HG03135 (cell line): Measurements from ENCODE around the gene CEBPE.

Experiments used
- ATAC-seq: cut with Tn5 transposase; IDR thresholded peaks from one replicate; pipeline ENCODE4 v1.9.1; 2021; ENCODE audit warnings: mild to moderate bottlenecking, moderate library complexity; ENCODE audit not compliant: unreplicated experiment

The CEBPE gene

GRCh38 chr14:23085458-23085857 lies 33.6 kb downstream of the CEBPE start:
- no peak for ATAC-seq

- no peak for ATAC-seq
These were observed 38.6 kb downstream of the CEBPE start for GRCh38 chr14:23080474-23080873.

GRCh38 chr14:23079716-23080115 lies 39.3 kb downstream of the CEBPE start:
- no peak for ATAC-seq

DNA sequence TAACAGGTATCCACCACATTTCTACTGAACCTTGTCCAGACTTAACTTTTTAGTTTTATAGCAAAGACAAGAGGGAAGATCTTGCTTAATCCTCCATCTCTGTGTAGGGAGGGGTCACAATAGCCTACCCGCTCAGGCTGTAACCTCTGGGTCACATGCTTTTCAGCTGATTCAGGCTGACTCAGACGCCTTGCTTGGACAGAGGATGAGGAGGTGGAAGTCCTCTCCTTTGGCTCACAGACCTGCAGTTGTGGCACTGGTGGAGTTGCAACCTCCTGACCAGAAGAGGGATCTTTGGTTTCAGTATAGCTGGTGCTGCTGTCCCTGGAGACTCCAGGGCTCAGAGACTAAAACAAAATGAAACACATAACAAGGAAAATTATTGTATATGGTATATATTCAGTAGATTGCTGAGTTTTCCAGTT lies 40.4 kb downstream of the CEBPE start:
- ATAC-seq, result no peak

DNA sequence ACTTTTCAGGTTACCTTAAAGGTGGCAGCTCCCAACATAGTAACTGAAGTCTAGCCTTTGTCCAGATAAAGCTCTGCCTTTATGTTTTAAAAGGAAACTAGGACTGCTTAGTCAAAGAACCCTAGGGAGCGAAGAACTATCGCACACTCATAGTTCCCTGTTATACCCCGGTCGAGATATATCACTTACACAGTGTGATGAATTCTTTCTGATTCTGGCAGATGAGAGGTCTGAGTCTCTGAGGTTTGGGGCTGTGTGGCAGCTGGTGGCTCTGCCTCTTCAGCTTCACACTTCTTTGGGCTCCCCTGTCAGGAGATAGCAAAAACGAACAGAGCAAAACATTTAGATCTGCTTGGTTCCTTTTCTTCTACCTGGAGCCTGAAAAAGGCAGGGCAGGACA lies 41.1 kb downstream of the CEBPE start:
- ATAC-seq, result no peak

- ATAC-seq, result no peak
These were observed 42.2 kb downstream of the CEBPE start for GRCh38 chr14:23076785-23077408.

DNA sequence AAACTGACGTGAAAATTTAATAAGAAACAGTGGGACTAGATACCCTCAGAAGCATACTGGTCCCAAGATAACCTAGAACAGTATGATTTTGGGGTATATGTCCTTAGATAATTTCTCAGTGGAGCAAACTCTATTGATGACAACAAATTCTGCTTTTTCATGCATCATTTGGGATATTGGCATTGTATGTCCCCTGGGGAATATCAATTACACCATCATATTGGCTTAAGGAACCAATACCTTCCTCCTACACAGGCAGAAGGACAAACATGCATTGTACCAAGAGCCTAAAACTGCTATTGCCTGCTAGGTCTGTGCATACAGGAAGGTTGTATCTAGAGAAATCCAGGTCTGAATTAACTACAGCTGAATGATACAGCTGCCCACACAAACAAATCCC lies 44.1 kb downstream of the CEBPE start:
- no peak for ATAC-seq

DNA sequence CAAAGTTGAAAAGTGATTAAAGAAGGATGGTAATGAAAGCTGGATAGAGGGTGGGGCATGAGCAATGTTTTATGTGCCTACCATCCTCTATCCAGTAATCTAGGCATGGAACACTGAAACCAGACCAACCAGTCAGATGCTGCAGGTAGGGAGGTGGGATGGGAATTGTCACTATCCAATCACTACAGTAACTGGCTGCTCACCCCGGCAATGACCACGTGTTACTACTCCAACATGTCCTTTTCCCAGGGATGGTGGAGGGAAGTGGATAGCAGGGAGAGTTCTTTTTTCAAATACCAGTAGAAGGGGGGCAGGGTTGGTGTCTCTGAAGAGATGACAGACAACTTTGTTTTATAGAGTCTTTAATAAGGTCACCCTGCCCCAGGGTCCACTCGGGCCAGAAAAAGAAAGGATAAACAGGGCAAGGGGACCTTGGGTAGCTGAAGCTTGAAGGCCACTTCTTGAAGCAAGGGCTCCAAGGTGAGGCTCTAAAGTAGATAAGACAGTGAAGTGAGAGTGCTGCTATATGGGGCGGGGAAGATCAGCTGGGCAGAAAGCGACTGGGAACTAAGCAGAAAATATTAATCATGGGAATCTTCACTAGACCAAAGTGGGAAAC lies 47.0 kb downstream of the CEBPE start:
- ATAC-seq, result no peak

DNA sequence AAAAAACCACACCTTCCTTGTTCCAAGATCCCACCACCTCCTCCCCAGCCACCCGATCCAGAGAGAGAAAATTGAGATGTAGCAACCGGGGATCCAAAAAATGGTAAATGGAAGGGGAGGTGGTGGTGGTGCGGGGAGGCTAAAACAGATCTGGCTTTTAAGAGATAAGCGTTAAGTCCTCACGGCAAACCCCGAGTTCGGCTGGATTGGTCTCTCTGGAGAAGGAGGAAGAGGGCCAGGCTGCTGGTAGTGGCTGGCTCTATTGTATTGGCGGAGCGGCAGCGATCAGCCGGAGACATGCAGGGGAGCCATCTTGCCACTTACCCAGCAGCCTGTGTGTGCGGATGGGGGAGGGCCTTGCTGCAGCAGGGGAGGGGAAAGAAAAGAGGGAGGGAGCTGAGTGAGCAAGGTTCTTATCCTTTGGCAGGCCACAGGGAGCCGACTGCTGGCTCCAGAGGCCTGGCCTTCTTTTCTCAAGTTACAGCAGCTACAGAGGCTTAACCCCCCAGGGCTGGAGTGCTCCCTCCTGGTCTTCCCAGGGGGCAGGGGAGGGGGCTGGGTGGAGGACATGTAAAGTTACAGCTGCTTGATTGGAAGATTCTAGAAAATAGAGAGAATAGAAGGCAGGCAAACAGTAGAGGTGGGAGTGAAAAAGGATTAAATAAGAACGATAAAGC lies 47.7 kb downstream of the CEBPE start:
- ATAC-seq, result peak; percentile 84

- ATAC-seq, result no peak
These were observed 48.6 kb downstream of the CEBPE start for GRCh38 chr14:23070262-23071129.

DNA sequence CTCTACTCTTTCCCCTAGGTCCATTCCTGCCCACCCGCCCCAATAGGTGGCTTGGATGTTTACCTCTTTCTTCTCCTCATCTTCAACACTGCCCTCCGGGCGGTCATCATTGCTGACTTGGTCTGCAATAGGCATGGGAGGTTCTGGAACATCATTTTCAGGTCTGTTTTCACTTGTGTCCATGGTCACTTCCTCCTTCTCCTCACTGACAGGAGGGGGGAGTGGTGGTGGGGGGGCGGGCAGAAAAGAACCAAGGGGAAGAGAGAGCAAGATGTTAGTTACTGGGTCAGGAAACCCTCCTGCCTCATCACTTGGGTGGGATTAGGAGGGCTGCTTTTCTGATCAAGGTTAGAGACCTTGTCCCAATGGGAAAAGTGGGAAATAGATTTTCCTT lies 49.6 kb downstream of the CEBPE start:
- no peak for ATAC-seq

GRCh38 chr14:23068789-23069412 lies 50.2 kb downstream of the CEBPE start:
- ATAC-seq, result peak; percentile 59

DNA sequence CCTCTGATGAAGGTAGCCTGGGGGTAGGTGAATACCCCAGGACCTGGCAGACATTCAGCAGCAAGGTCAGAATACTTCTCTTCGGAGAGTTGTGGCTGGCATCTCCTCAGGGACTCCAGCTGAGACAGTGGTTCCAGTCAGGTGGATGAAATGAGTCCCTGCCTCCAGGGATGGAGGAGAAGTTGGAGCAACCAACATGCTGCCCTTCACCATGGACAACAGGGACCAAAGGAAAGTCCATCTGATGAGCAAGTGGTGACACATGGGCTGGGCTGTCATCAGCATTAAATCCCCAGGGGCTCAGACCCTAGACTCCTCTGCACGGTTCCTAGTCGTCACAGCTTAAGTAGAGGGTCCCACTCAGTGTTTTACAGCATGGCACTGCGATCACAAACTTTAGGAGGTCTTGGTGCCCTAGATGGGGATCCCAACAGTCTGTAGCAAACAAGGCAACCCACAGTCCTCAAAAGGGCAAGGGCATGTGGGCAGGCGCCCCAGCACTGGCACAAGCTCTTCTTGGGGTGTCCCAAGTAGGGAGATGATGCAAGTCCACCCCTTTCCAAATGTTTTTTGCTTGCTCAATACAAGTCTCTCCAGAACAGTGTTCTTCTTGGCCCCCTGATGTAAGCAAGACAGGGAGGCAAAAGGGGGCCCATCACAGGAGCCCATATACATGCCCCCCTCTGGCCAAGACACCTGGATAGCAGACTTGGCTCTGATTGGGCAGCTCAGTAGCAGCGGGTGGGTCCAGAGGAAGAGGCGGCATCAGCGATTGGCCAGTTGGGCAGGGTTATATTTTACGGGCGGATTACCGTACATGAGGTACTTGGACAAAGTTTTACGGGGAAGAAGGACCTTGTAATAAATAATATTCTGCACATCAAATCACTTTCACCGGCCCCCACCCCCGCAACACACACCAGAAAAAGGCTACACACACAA lies 50.9 kb downstream of the CEBPE start:
- no peak for ATAC-seq
